ENCODE measurements around the gene RPL7A.
A peak's percentile ranks its signal among the peaks of the same experiment; 100 is the strongest.

The RPL7A gene

DNA sequence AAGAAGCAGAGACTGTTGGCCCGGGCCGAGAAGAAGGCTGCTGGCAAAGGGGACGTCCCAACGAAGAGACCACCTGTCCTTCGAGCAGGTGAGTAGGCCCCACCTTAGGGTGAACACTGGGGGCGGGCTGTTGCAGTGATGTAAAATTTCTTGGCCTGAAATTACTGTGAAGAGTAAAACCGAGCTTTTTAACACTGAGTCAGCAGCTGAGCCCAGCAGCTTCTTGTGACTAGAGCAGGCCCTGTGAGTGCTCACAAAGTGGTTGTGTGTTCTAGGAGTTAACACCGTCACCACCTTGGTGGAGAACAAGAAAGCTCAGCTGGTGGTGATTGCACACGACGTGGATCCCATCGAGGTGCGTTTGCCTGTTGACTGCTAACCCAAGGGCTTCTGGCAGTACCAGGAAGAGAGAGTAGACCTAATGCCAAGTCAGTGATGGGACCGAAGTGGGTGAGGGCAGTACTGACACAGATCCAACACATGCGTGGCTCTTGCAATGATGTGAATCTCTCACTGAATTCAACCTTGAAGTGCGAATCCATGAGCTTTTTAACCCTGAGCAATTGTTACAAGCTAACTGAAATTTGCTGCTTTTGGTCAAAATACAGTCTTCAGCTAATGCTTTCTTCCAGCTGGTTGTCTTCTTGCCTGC, 2.1 kb downstream of the RPL7A start:
- DNase-seq, result no peak

DNA sequence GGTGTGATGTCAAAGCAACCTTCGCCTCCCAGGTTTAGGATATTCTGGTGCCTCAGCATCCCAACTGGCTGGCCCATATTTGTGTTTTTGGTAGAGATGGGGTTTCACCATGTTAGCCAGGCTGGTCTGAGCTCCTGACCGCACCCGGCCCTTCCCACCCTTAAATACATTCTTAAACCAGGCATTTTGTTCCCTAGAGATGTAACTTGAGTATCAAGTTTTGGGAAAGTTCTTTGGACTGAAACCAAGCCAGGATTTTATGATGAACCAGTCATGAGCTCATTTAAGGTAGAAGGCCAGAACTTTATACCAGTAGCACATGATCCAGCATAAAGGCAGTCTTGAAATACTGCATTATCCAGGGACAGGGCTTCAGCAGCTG, 3.5 kb downstream of the RPL7A start:
- DNase-seq, result no peak

DNA sequence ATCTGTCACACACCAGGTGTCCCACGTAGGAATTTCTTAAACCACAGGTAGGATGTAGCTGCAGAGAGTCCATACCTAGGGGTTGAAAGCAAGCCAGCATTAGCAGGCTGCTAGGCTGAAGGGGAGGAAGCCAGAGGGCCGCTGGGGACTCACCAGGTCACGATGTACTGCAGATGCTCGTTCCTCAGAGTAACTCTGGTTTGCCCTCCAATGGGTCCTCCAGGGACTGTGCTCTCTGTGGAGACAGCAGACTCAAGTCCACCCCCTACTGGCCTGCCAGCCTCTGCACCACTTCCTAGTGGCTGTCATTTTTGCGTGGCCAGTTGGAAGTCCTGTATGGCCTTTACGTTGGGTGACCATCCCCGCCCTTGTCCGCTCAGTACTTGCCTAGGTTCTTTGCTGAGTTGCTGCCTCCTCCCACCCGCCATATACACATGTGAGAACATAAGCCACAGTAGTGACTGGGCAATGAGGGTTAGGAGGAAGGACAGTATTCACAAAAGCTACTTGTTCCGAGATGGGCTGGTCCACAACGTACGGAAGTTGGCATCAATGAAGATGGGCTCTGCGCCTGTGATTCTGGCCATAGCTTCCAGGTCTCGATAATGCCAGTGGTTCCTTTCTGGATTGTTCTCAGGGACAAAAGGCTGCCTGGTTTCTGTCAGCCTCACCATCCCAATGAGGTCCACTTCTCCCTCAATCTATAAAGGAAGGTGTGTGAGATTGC, 4.1 kb downstream of the RPL7A start:
- peak; percentile 66 for DNase-seq

DNA sequence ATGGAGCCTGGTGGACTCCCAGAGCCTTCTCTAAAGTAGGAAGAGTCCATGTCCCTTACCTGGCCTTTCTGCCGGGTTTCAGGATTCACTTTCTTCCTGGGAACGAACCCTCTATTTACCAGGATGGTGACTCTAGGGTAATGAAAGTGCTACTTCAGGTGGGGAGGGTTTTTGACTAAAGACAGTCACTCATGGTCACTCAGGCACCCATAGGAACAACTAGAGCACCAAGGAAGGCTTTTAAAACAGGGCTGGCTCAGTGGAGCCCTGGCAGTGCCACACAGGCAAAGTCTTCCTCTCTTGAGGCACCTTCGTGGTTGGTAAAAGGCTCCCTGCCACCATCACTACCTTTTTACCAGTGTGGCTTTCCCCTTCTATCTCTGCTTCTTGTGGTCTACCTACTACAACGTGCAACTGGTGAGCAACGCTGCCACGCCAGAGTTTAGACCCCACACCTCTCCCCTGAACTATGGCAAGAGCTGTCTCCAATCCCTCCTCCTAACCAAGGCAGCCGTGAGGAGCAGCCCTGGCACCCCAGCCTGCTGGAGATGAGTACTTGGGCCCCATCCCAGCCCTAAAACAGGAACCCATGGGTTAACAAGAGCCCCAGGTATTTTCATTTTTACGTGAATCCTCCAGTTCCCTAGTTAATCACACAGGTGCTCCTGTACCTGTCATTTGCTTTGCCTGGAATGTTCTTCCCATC, 4.8 kb downstream of the RPL7A start:
- DNase-seq, result no peak

DNA sequence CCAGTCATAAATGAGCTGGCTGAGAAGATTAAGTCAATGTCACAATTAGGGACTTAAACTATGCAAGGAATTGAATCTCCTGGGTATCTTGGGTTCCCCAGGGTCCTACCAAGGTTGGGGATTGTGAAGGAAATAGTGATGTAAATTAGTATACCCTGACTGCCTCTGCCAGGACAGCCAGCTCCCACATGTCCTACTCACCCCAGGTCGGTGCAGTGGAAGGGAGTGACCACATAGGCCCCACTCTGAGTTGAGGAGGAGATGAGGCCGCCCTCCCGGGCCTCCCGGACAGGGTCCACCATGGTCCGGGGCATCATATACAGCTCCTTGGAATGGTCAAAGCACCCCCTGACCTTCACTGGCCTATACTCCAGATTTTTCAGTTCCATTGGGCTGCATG, 5.5 kb downstream of the RPL7A start:
- DNase-seq, result no peak

DNA sequence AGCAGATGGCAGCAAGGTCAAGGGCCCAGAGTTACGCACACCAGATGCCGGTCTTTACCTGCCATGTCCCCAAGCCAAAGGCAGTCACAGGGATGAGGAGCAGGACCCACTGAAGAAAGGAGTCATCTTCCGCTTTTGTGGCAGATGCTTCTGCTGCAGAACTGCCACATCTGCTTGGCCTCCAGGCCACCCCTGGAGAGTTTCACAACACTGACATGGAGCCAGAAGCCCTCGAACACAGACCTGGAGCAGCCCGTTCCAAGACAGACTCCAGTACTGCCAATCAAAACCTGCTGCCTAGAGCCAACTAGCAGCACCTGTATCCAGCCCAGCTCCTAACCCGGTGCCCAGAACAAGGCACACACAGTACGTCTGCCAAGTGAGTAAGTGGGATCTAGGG, 6.7 kb downstream of the RPL7A start:
- no peak for DNase-seq

DNA sequence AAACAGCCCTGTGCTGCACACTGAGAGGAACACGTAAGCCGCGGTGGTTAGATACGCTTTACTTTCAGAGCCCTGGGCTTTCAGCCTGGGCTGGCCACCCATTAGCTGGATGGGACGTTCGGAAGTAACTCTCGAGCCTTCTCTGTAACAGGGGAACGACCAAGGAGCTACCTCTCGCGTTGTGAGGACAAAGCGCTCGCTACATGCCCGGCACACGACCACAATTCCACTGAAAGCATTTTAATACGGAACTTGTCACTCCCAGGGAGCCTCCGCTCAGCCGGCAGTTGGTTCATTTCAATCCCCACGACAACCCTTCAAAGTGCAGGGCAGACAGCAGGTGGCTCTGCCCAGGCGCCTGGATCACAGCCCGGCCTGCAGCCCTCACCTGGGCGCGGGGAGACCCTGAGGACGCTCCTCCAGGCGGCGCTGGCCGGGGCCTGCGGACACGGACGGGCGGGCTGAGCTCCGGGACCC, 7.9 kb downstream of the RPL7A start:
- no peak for DNase-seq

DNA sequence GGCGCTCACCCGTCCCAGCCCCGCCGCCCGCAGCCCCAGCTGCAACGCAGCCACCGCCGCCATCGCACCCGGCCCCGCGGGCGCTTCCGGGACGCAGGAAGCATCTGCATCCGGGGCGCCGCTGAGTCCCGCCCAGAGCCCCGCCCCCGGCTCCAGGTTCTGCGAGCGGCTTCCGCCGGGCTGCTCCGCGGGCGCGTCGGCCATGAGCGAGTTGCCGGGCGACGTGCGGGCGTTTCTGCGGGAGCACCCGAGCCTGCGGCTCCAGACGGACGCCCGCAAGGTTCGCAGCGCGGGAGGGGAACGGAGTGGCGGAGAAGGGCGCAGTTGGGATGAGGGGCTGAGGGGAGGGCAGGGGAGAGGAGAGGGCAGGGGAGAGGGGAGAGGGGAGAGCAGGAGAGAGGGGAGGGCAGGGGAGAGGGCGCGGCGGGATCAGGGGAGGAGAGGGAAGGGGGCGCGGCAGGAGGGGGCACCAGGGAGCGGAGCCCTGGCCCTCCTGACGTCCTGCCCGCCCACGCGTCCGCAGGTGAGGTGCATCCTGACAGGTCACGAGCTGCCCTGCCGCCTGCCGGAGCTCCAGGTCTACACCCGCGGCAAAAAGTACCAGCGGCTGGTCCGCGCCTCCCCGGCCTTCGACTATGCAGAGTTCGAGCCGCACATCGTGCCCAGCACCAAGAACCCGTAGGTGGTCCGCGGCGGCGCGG, 8.5 kb downstream of the RPL7A start, which contains the start of the genes SURF1 and SURF2:
TSS of gene SURF1 (minus strand) at position 97 of the 701 bp plus-strand sequence. CDS start at position 63, 34 bp downstream.
TSS of gene SURF2 (plus strand) at position 160 of the 701 bp plus-strand sequence. CDS start at position 203, 43 bp downstream.
- DNase-seq, result peak; percentile 95

DNA sequence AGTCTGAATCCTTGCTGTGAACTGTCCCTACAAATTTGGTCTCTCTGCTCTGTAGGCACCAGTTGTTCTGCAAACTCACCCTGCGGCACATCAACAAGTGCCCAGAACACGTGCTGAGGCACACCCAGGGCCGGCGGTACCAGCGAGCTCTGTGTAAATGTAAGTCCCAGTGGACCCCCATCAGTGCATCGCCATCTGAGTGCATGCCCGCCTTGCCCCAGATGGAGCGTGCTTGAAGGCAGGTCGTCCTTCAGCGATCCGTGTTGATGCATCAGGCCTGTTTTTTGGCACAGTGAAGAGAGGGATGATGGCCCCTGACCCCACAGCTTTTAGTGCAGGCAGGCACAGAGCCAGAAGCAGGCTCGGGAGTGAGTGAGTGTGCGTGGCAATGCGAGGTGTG, 9.6 kb downstream of the RPL7A start:
- no peak for DNase-seq

DNA sequence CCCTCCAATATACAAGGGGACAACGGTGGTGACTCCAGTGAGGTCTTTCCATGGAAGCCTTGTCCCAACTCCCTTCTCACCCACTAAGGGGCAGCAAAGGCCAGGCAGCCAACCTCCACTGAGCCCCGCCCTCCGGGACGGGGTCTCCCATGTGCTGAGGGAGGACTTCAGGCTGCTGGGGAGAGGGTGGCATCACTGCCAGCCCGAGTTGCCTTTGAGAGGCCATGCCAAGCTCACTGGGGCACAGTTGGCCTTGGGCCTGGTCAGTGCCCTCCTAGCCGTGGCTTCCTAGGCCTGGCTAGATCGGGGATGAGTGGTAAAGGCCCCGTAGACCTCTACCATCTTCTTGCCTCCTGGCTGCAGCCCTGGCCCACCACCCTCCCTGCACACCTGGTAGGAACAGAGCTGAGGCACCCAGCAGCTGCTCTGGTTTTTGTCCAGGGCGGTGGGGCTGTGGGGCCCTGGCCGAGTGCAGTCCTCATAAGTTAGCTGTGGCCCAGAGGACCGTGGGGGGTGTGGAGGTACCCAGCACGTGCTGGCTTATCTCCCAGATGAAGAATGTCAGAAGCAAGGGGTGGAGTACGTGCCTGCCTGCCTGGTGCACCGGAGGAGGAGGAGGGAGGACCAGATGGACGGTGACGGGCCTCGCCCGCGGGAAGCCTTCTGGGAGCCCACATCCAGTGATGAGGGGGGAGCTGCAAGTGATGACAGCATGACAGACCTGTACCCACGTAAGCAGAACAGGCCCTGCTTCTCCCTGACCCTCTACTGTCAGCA, 11.6 kb downstream of the RPL7A start:
- no peak for DNase-seq

DNA sequence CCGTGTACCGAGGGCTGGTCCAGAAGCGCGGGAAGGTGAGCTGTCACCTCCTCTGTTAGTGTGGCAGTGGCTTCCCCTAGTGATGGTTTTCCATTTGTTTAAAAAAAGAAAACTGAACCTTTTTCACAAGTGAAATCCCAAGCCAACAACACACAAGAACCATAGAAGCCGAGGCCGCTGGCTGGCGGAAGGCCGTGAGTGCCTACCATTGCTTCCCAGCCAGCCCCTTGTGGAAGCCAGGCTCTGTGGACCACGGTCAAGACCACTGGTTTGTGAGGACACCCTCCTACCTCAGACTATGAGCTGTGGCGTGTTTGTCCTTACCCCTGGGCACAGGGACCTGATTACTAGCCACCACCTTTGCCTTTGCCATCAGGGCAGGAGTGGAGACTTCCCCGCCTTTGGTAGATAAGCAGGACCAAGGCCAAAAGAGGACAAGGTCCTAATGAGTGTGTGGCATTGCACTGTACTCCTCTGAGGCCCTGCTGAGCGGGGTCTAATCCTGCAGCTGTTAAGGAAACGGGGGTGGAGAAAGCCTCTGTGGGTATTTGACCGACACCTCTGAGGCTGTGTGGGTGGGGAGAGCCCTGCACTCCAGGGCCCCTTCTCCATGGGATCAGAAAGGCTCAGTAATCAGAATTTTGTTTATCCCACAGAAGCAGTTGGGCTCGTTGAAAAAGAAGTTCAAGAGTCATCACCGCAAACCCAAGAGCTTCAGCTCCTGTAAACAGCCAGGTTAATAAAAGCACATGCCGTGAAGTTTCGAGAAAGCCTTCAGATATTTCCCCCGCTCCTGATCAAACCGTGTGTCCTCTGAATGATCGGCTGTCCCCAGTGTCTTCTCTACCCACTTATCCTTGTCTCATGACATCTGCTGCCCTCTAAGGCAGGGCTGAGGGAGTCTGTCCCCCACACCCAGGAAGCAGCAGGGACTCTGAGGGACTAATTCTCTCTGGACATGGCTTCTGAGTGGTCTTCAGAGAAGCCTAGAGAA, 12.7 kb downstream of the RPL7A start:
- no peak for DNase-seq

DNA sequence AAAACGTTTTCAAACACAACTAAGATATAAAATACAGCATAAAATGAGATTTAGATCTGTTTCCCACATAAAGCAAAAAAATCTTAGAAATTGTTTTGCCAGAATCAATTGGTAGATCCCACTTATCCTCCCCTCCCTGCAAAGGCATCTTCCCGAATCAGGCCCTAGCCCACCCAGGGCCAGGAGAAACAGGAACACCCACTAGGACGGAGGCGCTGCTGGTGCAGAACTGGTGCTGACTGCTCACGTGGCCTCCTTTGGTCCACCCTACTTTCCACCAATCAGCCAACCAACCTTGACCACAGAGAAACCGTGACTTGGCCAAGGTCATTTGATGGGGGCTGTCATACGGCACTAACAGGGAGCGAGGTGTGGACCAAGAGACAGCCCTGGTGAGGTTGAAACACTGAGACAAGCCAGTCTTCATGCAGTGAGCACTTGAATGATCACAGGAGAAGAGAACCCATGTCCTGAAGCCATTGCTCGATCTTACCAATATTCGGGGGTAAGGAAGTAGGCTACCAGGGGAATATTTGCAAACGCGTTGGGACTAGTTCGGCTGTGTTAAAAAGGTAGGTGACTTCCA, 13.6 kb downstream of the RPL7A start:
- DNase-seq, result no peak

DNA sequence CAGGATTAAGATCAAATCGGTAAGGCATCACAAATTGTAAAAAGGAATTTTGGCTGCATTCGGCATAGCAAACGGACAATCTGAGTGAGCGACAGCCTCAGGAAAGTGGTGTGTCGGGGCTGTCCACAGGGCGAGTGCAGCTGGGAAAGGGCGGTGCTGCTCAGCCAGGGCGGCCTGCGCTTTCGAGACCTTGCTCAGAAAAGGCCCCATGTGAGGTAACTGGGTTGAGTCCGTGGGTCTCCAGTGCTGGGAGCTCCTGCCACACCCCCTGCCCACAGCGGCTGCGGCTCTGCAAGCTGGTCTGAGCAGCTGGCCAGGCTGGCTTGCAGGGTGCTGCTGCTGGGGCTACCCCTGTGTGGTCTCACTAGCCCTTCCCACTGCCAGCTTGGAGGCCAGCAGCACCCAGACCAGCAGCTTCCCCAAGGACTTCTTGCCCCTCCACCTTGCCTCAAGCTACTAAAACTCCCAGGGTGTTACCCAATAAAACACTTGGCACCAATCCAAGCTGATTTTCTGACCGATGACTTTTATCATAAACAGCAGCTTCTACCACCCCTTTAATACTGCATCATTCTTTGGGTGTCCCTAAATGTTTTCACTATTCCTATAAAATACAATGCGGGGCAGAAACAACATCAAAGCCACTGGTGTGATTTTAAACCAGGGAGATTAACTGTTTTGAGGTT, 14.5 kb downstream of the RPL7A start:
- no peak for DNase-seq

DNA sequence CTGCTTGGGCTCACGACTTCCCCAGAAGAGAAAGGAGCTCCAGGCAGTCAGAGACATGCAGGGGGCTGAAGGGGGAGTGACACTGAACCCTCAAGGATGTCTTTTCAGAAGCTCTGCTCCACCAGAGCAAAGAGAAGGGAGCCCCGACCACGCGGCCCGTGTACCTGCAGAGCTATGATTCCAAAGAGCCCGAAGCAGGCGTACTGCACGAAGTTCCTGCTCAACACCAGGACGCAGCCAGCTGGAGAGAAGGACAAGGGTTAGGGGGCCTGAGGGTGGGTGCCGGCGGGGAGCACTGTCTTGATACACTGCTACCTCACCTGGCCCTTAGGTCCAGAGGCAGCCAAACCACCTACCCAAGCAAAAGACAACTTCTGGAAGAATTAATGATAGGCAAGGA, 18.4 kb downstream of the RPL7A start:
- no peak for DNase-seq

DNA sequence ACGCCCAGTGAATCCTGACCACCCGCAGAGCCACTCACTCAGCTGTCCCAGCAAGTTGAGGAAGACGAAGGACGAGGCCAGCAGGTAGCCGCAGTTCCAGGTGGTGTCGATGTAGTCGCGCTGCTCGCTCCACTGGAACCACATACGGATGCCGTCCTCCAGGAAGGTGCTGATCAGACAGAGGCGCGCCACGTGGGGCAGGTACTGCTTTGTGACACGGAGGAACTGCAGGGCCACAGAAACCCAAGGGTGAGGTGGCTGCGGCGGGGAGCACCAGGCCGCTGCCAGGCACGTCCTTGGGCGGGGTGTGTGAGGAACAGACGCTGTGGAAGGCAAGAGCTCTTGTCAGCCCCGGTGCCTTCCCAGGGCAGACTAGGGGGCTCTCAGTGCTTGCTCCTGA, 19.2 kb downstream of the RPL7A start:
- DNase-seq, result no peak

DNA sequence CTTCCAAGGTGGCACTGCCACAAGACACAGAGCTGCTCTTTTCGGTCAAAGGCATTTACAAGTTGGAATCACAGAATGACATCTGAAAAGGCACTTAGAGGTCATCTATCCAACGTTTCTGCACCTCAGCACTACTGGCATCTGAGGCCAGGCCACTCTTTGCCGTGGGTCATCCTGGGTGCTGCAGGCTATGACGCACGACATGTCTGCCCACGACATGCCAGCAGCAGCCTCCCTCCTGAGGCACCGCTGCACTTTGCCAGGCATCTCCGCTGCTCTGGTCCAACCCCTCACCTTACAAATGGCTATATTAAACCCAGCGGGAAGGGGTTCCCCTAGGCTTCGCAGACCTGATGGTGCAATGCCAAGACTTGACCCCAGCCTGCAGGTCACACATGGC, 19.8 kb downstream of the RPL7A start:
- no peak for DNase-seq

DNA sequence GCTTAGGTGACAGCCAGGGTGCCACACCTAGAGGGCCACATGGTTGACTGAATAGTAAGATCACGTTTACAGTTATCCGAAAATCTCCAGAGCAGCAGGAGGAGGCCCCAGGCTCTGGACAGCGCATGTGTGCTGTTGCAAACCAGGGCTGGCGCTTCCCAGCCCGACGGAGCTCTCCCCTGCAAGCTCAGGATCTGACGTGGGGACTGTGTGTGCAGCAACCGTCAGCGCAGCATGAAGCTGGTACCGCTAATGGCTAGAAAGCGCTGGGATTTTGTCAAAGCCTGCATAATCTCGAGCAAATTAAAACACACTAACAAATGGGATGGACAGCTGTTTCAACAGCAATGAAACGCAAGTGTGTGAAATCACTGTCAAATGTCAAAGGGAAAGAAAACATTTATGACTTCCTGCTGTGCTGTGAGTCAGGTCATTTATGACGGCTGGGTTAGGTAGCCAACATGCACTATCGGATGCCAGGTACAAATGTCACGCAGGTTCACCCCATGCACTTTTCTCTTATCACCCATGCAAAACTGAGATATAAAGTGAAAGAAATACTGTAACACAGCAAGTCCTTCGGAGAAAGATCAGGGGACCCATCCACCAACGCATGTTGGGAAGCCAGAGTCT, 20.3 kb downstream of the RPL7A start:
- no peak for DNase-seq

DNA sequence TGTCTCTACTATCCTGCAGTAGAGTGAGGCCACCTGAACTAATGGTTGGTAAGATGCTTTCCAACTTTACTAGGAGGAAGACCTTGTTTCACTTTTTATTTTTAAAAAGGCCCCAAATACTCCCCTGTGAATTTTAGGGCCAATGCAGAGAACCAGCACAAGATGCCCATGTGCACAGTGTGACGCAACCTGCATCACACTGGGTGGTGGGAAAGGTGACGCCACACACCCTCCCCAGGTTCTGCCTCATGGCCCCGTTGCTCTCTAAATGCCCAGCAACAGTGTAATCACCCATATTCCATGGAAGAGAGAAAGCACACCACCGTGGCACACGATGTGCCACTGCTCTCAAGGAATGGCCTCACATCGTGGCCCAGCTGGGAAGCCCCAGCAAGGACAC, 21.4 kb downstream of the RPL7A start:
- DNase-seq, result no peak

DNA sequence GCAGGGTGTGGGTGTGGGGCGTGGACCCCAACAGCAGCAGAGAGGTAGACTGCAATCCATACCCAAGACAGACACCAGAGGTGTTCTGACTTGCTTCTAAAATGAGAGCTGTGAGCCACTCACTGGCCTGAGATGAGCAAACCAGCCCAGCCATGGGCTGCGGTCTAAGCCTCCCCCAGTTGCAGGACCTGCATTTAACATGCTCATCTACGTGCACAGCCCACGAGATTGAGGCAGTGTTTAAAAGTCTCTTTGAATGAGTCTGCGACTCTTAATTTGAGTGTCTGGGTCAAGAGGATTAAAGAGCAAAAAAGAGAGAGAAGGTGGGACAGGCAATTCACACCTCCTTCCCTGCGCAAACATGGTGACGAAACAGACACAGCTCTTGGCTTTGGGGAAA, 21.9 kb downstream of the RPL7A start:
- DNase-seq, result no peak

DNA sequence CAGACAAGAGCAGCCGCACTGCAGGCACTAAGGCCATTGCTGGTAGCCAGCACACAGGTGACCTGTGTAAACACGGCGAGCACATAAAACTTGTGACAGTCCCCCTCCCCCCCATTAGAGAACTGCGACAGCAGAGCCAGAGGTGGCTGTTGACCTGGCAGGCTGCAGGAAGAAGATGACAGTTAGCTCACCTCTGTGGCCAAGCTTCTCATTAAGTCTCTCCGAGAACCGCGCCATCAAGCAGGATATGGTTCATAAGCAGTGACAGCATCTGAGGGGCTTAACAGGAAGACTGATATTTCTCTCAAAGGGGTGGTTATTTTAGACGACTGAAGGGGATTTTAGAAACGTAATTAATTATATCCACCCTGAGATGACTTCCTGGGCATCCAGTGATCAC, 22.7 kb downstream of the RPL7A start:
- DNase-seq, result no peak

Data from RPMI8226 (cell line).